ENCODE results near the gene MYO1A.

The MYO1A gene

DNA sequence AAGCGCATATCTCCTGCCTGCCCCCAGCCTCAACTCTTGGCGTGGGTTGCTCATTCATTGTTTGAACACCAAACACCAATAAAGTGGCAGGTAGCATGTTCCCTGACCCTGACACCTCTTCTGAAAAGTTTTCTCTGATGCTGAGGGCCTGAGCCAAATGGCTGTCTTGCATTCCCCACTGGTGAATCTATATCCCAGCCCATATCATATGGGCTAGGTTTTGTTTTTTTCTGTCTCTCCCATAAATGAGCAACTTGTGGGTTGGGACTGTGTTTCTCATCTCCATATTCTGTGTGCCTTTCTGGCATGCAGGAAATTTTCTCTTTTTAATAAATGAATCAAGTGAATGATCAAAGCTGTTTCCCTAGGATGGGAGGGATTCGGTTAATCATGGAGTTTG is 5.0 kb downstream of the MYO1A start:
- no peak overlapping the region for H3K4me3 ChIP-seq (ENCODE audit: low read depth in 1 of 2, low read length in 2 of 2)
- H3K27me3 ChIP-seq (ENCODE audit: low read depth, low read length) = no peaks in the 10 kb centered on the region
- H3K36me3 ChIP-seq (ENCODE audit: control insufficient read depth in 1 of 2, insufficient read depth in 2 of 2, low read length in 2 of 2) = no peaks in the 10 kb centered on the region
- H3K27ac ChIP-seq (ENCODE audit: low read length) = no peak overlapping the region
- H3K9me3 ChIP-seq (ENCODE audit: control insufficient read depth in 1 of 2, low read length in 2 of 2) = no peaks in the 10 kb centered on the region
- H3K4me1 ChIP-seq (ENCODE audit: control insufficient read depth in 1 of 2, insufficient read depth in 2 of 2, low read length in 2 of 2) = no peaks in the 10 kb centered on the region

DNA sequence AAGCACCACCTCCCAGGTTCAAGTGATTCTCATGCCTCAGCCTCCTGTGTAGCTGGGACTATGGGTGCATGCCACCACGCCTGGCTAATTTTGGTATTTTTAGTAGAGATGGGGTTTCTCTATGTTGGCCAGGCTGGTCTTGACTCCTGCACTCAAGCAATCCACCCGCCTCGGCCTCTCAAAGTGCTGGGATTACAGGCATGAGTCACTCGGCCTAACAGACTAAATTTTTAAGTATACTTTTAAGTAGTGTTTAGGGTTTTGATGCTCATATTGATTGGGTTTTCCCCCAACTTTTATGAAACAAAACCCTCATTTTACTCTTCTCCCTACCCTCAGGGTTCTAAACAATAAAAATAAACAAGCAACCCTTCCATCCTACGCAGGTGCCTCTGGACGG is 5.5 kb downstream of the MYO1A start:
- no peaks in the 10 kb centered on the region for H3K4me1 ChIP-seq (ENCODE audit: control insufficient read depth in 1 of 2, insufficient read depth in 2 of 2, low read length in 2 of 2)
- H3K27me3 ChIP-seq (ENCODE audit: low read depth, low read length) = no peaks in the 10 kb centered on the region
- H3K36me3 ChIP-seq (ENCODE audit: control insufficient read depth in 1 of 2, insufficient read depth in 2 of 2, low read length in 2 of 2) = no peaks in the 10 kb centered on the region
- H3K4me3 ChIP-seq (ENCODE audit: low read depth in 1 of 2, low read length in 2 of 2) = no peak overlapping the region
- no peak overlapping the region for H3K27ac ChIP-seq (ENCODE audit: low read length)
- H3K9me3 ChIP-seq (ENCODE audit: control insufficient read depth in 1 of 2, low read length in 2 of 2) = no peaks in the 10 kb centered on the region

DNA sequence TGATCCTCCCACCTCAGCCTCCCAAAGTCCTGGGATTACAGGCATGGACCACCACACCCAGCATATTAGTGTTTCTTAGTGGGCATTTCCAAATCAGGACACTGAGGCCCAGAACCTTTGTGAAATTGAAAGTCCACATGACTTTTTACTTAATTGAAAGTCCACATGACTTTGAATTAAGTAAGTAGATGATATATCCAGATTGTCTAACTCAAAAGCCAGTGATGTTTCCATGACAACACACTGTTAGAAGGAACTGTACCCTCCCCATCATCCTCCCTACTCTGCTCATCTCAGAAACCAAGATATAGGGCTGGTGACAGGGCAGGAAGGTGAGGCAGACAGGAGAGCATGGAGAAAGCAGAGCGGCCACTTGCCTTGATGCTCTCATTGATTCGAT is 7.2 kb downstream of the MYO1A start:
- H3K27me3 ChIP-seq (ENCODE audit: low read depth, low read length) = no peaks in the 10 kb centered on the region
- H3K36me3 ChIP-seq (ENCODE audit: control insufficient read depth in 1 of 2, insufficient read depth in 2 of 2, low read length in 2 of 2) = no peaks in the 10 kb centered on the region

DNA sequence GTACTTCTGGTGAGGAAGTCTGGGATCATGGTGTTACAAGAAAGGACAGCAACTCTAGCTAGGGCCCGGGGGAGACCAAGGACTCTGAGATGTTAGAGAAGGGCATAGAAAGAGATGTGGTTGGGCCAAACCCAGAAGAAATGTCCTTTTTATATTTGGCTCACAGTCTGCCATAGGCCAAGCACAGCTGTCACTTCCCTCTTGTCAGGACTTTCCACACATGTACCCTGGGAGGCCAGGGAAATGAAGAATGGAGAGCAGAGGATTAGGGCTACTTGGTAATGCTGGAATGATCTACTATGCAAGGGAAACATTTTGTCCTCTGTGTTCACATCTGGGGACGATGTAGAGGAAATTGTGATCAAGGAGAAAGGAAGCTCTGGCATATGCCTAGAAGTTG is 9.2 kb downstream of the MYO1A start:
- Histone ChIP-seq H3K4me1 (ENCODE audit: control insufficient read depth in 1 of 2, insufficient read depth in 2 of 2, low read length in 2 of 2) (no peaks in the 10 kb centered on the region), H3K36me3 (ENCODE audit: control insufficient read depth in 1 of 2, insufficient read depth in 2 of 2, low read length in 2 of 2) (no peaks in the 10 kb centered on the region), H3K9me3 (ENCODE audit: control insufficient read depth in 1 of 2, low read length in 2 of 2) (no peaks in the 10 kb centered on the region), H3K27me3 (ENCODE audit: low read depth, low read length) (no peaks in the 10 kb centered on the region), H3K4me3 (ENCODE audit: low read depth in 1 of 2, low read length in 2 of 2) (no peak overlapping the region), H3K27ac (ENCODE audit: low read length) (no peak overlapping the region)

More for the DNA sequence above, 7.2 kb downstream of the MYO1A start:
- Histone ChIP-seq H3K27ac (ENCODE audit: low read length) (no peak overlapping the region), H3K4me3 (ENCODE audit: low read depth in 1 of 2, low read length in 2 of 2) (no peak overlapping the region), H3K9me3 (ENCODE audit: control insufficient read depth in 1 of 2, low read length in 2 of 2) (no peaks in the 10 kb centered on the region), H3K4me1 (ENCODE audit: control insufficient read depth in 1 of 2, insufficient read depth in 2 of 2, low read length in 2 of 2) (no peaks in the 10 kb centered on the region)

DNA sequence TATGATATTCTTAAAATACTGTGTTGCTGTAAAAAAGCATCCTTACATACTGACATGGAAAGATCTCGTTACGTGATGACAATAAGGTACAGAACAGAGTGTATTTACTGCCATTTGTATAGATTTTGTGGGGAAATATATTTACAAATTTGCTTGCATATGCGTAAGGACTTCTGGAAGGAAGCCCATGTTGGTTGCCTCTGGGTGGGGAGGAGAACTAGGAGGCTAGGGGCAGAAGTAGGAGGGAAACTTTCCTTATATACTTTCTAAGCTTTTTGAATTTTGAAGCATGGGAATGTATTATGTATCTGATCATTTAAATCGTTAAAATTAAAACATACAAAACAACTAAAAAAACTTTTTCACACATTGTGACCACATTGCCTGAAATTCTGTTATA is 9.7 kb downstream of the MYO1A start:
- Histone ChIP-seq H3K27ac (ENCODE audit: low read length) (no peak overlapping the region), H3K9me3 (ENCODE audit: control insufficient read depth in 1 of 2, low read length in 2 of 2) (no peaks in the 10 kb centered on the region), H3K4me3 (ENCODE audit: low read depth in 1 of 2, low read length in 2 of 2) (no peak overlapping the region), H3K27me3 (ENCODE audit: low read depth, low read length) (no peaks in the 10 kb centered on the region), H3K4me1 (ENCODE audit: control insufficient read depth in 1 of 2, insufficient read depth in 2 of 2, low read length in 2 of 2) (no peaks in the 10 kb centered on the region), H3K36me3 (ENCODE audit: control insufficient read depth in 1 of 2, insufficient read depth in 2 of 2, low read length in 2 of 2) (no peaks in the 10 kb centered on the region)

DNA sequence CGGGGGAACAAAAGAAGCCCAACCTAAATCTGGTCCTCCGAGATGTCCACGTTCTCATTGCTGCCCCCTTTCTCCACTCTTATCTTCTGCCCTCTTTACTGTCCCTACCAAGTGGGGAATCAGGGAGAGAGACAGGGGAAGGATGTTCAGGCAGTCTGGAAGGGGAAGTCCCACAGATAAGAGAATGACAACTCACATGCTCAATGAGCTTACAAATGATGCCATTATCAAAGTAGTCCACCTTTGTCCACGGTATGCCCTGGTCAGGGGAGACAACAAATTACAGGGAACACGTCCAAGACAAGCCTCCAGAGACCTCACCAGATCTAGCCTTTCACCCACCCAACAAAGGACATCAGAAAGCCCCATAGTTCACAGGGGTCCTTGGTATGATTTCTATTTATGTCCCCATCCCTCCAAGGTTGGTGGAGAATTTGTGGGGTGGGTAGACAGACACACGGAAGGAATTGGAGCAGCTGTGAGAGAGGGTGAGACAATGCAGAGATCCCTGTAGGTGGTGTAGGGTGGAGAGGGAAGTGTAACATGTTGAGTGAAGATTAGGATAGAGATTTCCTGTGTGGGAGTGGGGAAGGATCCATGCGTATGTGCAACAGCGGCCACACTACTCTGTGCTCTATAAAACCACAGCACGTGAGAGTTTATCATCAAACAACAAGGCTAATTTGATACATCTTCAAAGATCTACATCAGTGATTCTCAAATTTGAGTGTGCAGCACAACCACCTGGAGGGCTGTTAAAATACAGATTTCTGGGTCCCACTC is 10.7 kb downstream of the MYO1A start:
- H3K27ac ChIP-seq (ENCODE audit: low read length) = no peak overlapping the region
- no peaks in the 10 kb centered on the region for H3K4me1 ChIP-seq (ENCODE audit: control insufficient read depth in 1 of 2, insufficient read depth in 2 of 2, low read length in 2 of 2)
- no peaks in the 10 kb centered on the region for H3K9me3 ChIP-seq (ENCODE audit: control insufficient read depth in 1 of 2, low read length in 2 of 2)
- H3K27me3 ChIP-seq (ENCODE audit: low read depth, low read length) = no peaks in the 10 kb centered on the region
- no peak overlapping the region for H3K4me3 ChIP-seq (ENCODE audit: low read depth in 1 of 2, low read length in 2 of 2)
- H3K36me3 ChIP-seq (ENCODE audit: control insufficient read depth in 1 of 2, insufficient read depth in 2 of 2, low read length in 2 of 2) = no peaks in the 10 kb centered on the region

DNA sequence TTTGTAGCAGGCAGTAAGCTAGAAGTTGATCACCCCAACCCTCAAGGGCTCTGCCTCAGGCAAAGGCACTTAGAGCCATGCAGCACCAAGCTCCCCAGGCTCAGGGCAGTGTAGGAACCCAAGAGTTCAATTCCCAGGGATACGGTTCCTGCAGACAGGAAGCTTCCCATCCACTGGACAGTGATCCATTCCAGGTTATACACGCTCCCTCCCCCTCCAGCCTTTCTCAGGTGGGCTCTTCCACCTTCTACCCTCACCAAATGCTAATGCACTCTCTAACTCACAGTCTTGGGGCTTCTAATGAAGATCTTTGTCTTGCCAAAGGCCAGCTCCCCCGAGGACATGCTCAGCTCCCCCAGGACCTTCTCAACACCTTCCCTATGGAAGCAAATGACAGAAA is 12.7 kb downstream of the MYO1A start:
- no peaks in the 10 kb centered on the region for H3K4me1 ChIP-seq (ENCODE audit: control insufficient read depth in 1 of 2, insufficient read depth in 2 of 2, low read length in 2 of 2)
- H3K9me3 ChIP-seq (ENCODE audit: control insufficient read depth in 1 of 2, low read length in 2 of 2) = no peaks in the 10 kb centered on the region
- no peaks in the 10 kb centered on the region for H3K27me3 ChIP-seq (ENCODE audit: low read depth, low read length)
- H3K36me3 ChIP-seq (ENCODE audit: control insufficient read depth in 1 of 2, insufficient read depth in 2 of 2, low read length in 2 of 2) = no peaks in the 10 kb centered on the region
- H3K4me3 ChIP-seq (ENCODE audit: low read depth in 1 of 2, low read length in 2 of 2) = no peak overlapping the region
- no peak overlapping the region for H3K27ac ChIP-seq (ENCODE audit: low read length)

DNA sequence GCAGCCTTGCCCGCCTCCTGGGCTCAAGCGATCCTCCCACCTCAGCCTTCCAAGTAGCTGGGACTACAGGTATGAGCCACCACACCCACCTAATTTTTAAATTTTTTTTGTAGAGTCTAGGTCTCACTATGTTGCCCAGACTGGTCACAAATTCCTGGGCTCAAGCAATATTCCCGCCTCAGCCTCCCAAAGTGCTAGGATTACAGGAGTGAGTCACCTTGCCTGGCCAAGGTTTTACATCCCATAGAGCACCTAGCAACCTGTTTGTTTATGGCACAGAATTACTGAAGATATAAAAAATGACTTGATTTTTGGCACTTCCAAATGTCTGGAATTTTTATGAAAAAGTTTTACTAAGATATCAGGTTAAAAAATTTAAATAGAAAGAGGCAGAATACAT is 16.5 kb downstream of the MYO1A start:
- Histone ChIP-seq H3K9me3 (ENCODE audit: control insufficient read depth in 1 of 2, low read length in 2 of 2) (no peaks in the 10 kb centered on the region), H3K27ac (ENCODE audit: low read length) (no peak overlapping the region), H3K36me3 (ENCODE audit: control insufficient read depth in 1 of 2, insufficient read depth in 2 of 2, low read length in 2 of 2) (no peaks in the 10 kb centered on the region), H3K4me1 (ENCODE audit: control insufficient read depth in 1 of 2, insufficient read depth in 2 of 2, low read length in 2 of 2) (peaks cover 0 to under 1% of the 10 kb centered on the region in 2 donors), H3K4me3 (ENCODE audit: low read depth in 1 of 2, low read length in 2 of 2) (no peak overlapping the region), H3K27me3 (ENCODE audit: low read depth, low read length) (no peaks in the 10 kb centered on the region)

DNA sequence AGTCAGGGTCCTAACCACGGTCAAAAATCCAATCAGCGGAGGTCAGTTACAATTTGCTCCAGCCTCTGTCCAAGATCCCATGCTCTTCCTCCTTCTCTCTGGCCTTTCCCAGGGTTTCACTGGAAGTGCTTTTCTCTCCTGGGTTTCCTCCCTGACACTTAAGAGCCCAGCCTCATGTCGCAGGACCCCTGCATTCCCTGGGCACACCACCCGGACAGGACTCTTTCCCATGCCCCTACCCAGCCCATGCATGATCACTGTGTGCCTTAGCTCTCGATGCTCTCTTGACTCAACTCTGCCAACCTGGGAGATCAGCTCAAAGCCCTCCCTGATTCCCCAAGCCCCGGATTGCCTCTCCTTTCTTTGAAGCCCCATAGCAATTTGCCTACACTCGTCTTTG is 18.1 kb downstream of the MYO1A start:
- no peaks in the 10 kb centered on the region for H3K27me3 ChIP-seq (ENCODE audit: low read depth, low read length)
- no peaks in the 10 kb centered on the region for H3K36me3 ChIP-seq (ENCODE audit: control insufficient read depth in 1 of 2, insufficient read depth in 2 of 2, low read length in 2 of 2)
- H3K9me3 ChIP-seq (ENCODE audit: control insufficient read depth in 1 of 2, low read length in 2 of 2) = no peaks in the 10 kb centered on the region
- peaks cover 0 to 10% of the 10 kb centered on the region in 2 donors for H3K4me1 ChIP-seq (ENCODE audit: control insufficient read depth in 1 of 2, insufficient read depth in 2 of 2, low read length in 2 of 2)
- H3K27ac ChIP-seq (ENCODE audit: low read length) = no peak overlapping the region
- H3K4me3 ChIP-seq (ENCODE audit: low read depth in 1 of 2, low read length in 2 of 2) = no peak overlapping the region

DNA sequence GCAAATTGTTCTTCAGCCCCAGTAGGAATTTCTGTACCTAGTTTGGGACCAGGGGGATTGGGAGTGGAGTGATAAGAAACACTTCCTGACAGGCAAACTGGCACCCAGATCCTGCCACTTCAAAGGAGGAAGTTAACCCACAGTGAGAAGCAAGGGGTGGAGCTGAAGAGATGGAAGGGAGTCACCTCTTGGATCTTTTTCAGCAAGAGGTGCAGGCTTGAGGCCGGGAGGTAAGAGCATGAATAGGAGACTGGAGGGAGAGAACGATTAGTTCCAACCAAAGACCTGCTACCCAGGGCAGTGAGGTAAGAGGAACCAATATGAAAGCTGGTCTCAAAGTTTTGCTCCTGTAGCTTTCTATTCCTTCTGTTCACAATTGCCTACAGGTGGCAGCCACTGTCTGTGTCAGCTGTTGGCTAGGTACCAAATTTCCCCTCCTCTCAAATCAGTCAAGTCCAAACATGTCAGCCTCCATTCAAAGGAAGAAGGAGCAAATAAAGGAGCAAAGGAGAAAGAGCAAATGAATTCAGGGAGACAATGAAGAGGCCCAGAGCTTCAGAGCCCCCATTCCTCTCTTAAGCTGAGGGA is 18.7 kb downstream of the MYO1A start:
- Histone ChIP-seq H3K27me3 (ENCODE audit: low read depth, low read length) (no peaks in the 10 kb centered on the region), H3K9me3 (ENCODE audit: control insufficient read depth in 1 of 2, low read length in 2 of 2) (no peaks in the 10 kb centered on the region), H3K4me1 (ENCODE audit: control insufficient read depth in 1 of 2, insufficient read depth in 2 of 2, low read length in 2 of 2) (peaks cover 0 to 16% of the 10 kb centered on the region in 2 donors), H3K4me3 (ENCODE audit: low read depth in 1 of 2, low read length in 2 of 2) (no peak overlapping the region), H3K36me3 (ENCODE audit: control insufficient read depth in 1 of 2, insufficient read depth in 2 of 2, low read length in 2 of 2) (no peaks in the 10 kb centered on the region), H3K27ac (ENCODE audit: low read length) (no peak overlapping the region)

DNA sequence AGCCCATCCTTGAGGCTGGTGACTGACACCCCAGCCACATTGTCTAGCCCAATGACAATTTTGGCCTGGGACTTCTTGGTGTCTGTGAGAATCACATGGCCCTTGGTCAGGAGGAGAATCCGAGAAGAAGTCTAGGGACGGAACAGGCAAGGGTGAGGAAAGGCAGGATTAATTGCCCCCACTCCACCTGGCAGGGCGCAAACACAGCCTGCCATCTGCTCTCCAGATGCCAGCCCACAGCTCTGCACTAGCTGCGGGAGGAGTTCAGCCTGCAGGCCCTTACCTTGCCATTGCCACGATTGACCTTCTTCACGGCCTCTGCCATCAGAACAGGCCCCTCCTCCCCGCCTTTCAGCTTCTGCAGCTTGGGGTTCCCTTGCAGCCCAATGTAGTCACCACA is 20.5 kb downstream of the MYO1A start:
- Histone ChIP-seq H3K4me1 (ENCODE audit: control insufficient read depth in 1 of 2, insufficient read depth in 2 of 2, low read length in 2 of 2) (peaks cover 0 to 22% of the 10 kb centered on the region in 2 donors), H3K4me3 (ENCODE audit: low read depth in 1 of 2, low read length in 2 of 2) (no peak overlapping the region), H3K27me3 (ENCODE audit: low read depth, low read length) (no peaks in the 10 kb centered on the region), H3K9me3 (ENCODE audit: control insufficient read depth in 1 of 2, low read length in 2 of 2) (no peaks in the 10 kb centered on the region), H3K36me3 (ENCODE audit: control insufficient read depth in 1 of 2, insufficient read depth in 2 of 2, low read length in 2 of 2) (no peaks in the 10 kb centered on the region), H3K27ac (ENCODE audit: low read length) (no peak overlapping the region)

DNA sequence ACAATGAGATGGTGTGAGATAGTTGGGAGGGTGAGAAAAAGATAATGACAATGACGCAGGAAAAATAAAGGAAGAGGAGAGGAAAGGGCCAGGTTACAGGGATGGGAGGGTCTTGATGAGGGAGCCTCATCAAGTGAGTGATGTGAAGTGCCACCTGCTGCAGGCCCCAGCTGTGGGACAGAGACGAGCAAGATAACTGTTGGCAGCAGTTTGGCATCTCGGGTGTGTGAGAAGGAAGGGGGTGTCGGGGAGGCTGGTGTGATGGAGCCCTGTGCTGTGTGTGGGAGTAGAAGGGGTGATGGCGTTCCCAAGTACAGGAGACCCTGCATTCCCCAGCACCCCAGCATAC is 22.1 kb downstream of the MYO1A start:
- no peak overlapping the region for H3K4me3 ChIP-seq (ENCODE audit: low read depth in 1 of 2, low read length in 2 of 2)
- no peaks in the 10 kb centered on the region for H3K36me3 ChIP-seq (ENCODE audit: control insufficient read depth in 1 of 2, insufficient read depth in 2 of 2, low read length in 2 of 2)
- H3K9me3 ChIP-seq (ENCODE audit: control insufficient read depth in 1 of 2, low read length in 2 of 2) = no peaks in the 10 kb centered on the region
- peaks cover 0 to 36% of the 10 kb centered on the region in 2 donors for H3K4me1 ChIP-seq (ENCODE audit: control insufficient read depth in 1 of 2, insufficient read depth in 2 of 2, low read length in 2 of 2)
- no peaks in the 10 kb centered on the region for H3K27me3 ChIP-seq (ENCODE audit: low read depth, low read length)
- H3K27ac ChIP-seq (ENCODE audit: low read length) = no peak overlapping the region

Data from muscle layer of duodenum (tissue), 2 donors.